Measurements from ENCODE around the gene TRAF2. TPM values are rescaled to one million over a fixed set of nuclear protein-coding genes. Genes with fewer than 3 reads are reported as not detected.
A peak's percentile ranks its signal among the peaks of the same experiment; 100 is the strongest.

Gene TRAF2
- total and polyA plus RNA-seq, 2 of the 4 experiments (the other 2 are of a cell fraction) = 6.6 to 12.0 TPM

DNA sequence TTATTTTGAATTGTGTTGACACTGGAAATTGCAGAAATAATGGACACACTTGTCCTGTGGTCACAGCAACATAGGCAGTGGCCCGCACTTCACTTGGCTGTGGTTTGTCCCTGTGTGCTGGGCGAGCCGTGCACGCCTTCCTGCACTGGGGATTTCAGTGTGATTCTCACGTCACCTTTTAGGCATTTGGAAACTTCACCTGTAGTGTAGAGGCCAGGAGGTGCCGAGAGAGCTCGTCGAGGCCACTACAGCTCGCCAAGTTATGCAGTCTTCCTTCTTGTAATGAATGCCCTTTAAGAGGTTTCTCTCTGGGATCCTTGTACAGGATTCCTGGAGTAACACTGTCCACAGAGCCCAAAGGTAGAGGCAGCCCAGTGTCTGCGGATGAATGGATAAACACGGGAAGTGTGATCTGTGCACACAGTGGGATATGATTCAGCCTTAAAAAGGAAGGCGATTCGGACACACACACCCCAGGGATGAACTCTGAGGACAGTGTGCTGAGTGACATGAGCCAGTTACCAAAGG is 14.7 kb downstream of the TRAF2 start:
- POLR2A ChIA-PET (ENCODE audit: unreplicated experiment) = no interaction called here
- H4K20me1 ChIP-seq (ENCODE audit: insufficient read depth, low read length) = no peaks in the 10 kb centered on the region; the same call in none of the 2 replicates
- H2BK5ac ChIP-seq (ENCODE audit: low read depth, low read length, poor library complexity, severe bottlenecking) = peak overlapping the region; percentile 76
- H3K18ac ChIP-seq (ENCODE audit: low read depth, low read length) = no peak overlapping the region
- H3K9me1 ChIP-seq (ENCODE audit: insufficient read depth, low read length) = 0 out of 2 replicates have a peak, but pooled peaks cover 10% of the 10 kb centered on the region
- no peak overlapping the region; the same call in 1 of the 2 replicates for H2BK20ac ChIP-seq (ENCODE audit: low read depth, low read length)
- CTCF ChIA-PET = no interaction called here
- dilution Hi-C loops (cut with HindIII; ENCODE audit: low sequenced_read_pairs, unreplicated experiment) = no loop called here
- WGBS, 2 experiments (ENCODE audit: extremely low coverage in 2 of 2, insufficient read length in 1 of 2) = 85% methylated on average over 7 of the region's 13 CpGs; no CpG with 5 or more reads in 1 of the 2 experiments
- no peak overlapping the region for H3K4me2 ChIP-seq (ENCODE audit: low read depth, low read length)
- no peaks in the 10 kb centered on the region for H3K9me3 ChIP-seq (ENCODE audit: control insufficient read depth, insufficient read depth, low read length)
- peak overlapping the region; percentile 33; the same call in 1 of the 2 replicates for H2BK120ac ChIP-seq (ENCODE audit: low read depth, low read length)
- no peak overlapping the region; the same call in 1 of the 2 replicates for H3K56ac ChIP-seq (ENCODE audit: extremely low read depth, insufficient read depth, low read length)
- TF ChIP-seq MXI1 (IDR thresholded peaks at IDR 0.05; ENCODE audit: borderline replicate concordance, low read depth, low read length) (no peak), RAD21 (IDR thresholded peaks at IDR 0.05; ENCODE audit: low read length) (no peak), FOS (IDR thresholded peaks at IDR 0.05; ENCODE audit: low read depth, low read length) (no peak), NFE2L2 (IDR thresholded peaks at IDR 0.05; ENCODE audit: low read depth, low read length) (no peak), SMC3 (IDR thresholded peaks at IDR 0.05; ENCODE audit: low read depth, low read length) (no peak), CEBPB (IDR thresholded peaks at IDR 0.05; ENCODE audit: low read depth, low read length) (no peak), CHD1 (IDR thresholded peaks at IDR 0.05; ENCODE audit: low read depth, low read length) (no peak), MAZ (IDR thresholded peaks at IDR 0.05; ENCODE audit: borderline replicate concordance, low read depth, low read length) (no peak)
- TF ChIP-seq, protein P1, sequence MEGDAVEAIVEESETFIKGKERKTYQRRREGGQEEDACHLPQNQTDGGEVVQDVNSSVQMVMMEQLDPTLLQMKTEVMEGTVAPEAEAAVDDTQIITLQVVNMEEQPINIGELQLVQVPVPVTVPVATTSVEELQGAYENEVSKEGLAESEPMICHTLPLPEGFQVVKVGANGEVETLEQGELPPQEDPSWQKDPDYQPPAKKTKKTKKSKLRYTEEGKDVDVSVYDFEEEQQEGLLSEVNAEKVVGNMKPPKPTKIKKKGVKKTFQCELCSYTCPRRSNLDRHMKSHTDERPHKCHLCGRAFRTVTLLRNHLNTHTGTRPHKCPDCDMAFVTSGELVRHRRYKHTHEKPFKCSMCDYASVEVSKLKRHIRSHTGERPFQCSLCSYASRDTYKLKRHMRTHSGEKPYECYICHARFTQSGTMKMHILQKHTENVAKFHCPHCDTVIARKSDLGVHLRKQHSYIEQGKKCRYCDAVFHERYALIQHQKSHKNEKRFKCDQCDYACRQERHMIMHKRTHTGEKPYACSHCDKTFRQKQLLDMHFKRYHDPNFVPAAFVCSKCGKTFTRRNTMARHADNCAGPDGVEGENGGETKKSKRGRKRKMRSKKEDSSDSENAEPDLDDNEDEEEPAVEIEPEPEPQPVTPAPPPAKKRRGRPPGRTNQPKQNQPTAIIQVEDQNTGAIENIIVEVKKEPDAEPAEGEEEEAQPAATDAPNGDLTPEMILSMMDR (conservative IDR thresholded peaks at IDR 0.05; ENCODE audit: low read depth, low read length) = no peak
- H4K8ac ChIP-seq (ENCODE audit: low read depth in 2 of 2, low read length in 2 of 2) = peak overlapping the region in 1 of 2 experiments; percentile 69; a peak in 2 of 4 replicates
- no peak overlapping the region for H3K9ac ChIP-seq (ENCODE audit: low read depth, low read length)
- H3K4me3 ChIP-seq (ENCODE audit: insufficient read depth, low read depth, low read length) = no peak overlapping the region
- peaks cover 12 to 58% of the 10 kb centered on the region in 2 experiments for H3K79me1 ChIP-seq (ENCODE audit: low read depth in 1 of 2, low read length in 2 of 2)
- peak overlapping the region; percentile 93 for H2AK9ac ChIP-seq (replicated peaks; ENCODE audit: low read depth, low read length, poor library complexity)
- ATAC-seq (ENCODE audit: low read depth) = no peak
- peak overlapping the region; percentile 54 for H3K4ac ChIP-seq (ENCODE audit: low read depth, low read length)
- H3K23ac ChIP-seq (ENCODE audit: low read depth, low read length) = 0 out of 2 replicates have a peak overlapping the region, but pooled peaks have one; percentile 24
- no peak overlapping the region for H4K91ac ChIP-seq (ENCODE audit: insufficient read depth, low read depth, low read length)
- no TSS peak for BruUV-seq (replicated peaks)
- no peak overlapping the region for H3K27ac ChIP-seq (ENCODE audit: insufficient read depth, low read length)
- H3K27me3 ChIP-seq (ENCODE audit: control insufficient read depth, insufficient read depth, low read length) = no peaks in the 10 kb centered on the region
- DNase-seq = no peak
- peak overlapping the region; percentile 70 for H2AFZ ChIP-seq (replicated peaks; ENCODE audit: low read length, poor library complexity)
- peaks cover 16% of the 10 kb centered on the region for H3K36me3 ChIP-seq (ENCODE audit: control insufficient read depth, insufficient read depth, low read length)
- H2AK5ac ChIP-seq (ENCODE audit: low read depth, low read length) = peak overlapping the region; percentile 61
- no peak overlapping the region; the same call in 2 of the 3 replicates for H2BK15ac ChIP-seq (ENCODE audit: low read depth, low read length)
- in situ Hi-C loops (cut with MboI; ENCODE audit: low sequenced_read_pairs) = no loop called here
- no peak overlapping the region for H3K14ac ChIP-seq (replicated peaks; ENCODE audit: low read depth, low read length)
- H3K4me1 ChIP-seq (ENCODE audit: control insufficient read depth, insufficient read depth, low read length) = peaks cover 15% of the 10 kb centered on the region
- H4K5ac ChIP-seq (ENCODE audit: low read depth, low read length) = no peak overlapping the region
- intact Hi-C loops (cut with micrococcal nuclease) = no loop called here
